ENCODE data around the gene PKDCC.

DNA sequence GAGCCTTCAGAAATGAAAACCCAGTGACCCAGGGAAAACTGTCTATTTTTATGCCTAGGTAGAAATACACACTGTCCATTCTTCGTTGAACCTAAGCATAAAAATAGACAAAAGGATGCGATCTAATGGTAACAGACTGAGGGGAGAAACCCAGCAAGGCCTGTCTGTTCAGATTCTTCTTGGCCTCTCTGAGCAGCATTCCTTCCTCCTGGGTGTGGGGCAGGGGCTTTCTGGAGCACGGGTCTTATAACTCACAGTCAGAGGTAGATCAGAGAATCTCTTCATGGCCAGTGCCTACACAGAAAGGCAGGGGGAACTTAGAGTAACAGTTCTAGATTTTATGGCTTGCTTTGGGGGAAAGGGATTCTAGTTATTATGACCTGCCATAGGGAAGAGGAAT lies 56.0 kb downstream of the PKDCC start:
- TF ChIP-seq POLR2AphosphoS5 (IDR thresholded peaks at IDR 0.05; ENCODE audit: low read depth, low read length) = no peak
- no peak for TF ChIP-seq POLR2A (IDR thresholded peaks at IDR 0.05; ENCODE audit: low read depth, low read length)
- no peak for TF ChIP-seq TAF1 (IDR thresholded peaks at IDR 0.05; ENCODE audit: low read depth, low read length)
- no peak for TF ChIP-seq SPI1 (IDR thresholded peaks at IDR 0.05; ENCODE audit: low read depth, low read length)
- TF ChIP-seq POU2F2 (IDR thresholded peaks at IDR 0.05; ENCODE audit: low read depth, low read length) = no peak
